ENCODE data around the gene TSSC4.

Gene TSSC4

DNA sequence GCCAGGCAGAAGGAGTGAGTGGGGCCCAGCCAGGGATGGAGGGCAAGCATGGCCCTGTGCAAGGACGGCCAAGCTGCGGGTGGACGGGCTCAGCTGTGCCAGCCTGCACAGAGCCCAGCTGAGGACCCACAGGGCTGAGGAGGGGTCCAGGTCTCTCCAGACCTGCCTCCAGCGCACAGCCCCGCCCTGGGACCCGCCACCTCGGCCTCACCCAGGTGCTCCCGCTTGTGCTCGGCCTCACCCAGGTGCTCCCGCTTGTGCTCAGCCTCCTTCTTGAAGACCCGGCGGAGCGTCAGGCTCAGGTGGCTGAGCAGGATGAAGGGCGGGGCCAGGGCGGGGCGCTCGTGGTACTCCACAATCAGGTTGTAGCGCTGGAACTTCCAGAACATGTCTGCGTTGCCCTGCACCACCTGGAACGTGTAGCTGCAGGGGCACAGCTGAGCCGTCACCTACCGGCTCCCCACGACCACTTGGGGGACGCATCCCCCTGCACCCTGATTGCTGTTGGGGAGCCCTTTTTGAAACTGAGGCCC lies 6.4 kb downstream of the TSSC4 start:
- H3K9ac ChIP-seq (ENCODE audit: low read length), result no peak overlapping the region
- H3K4me1 ChIP-seq (ENCODE audit: insufficient read depth, low read length, severe bottlenecking), result no peaks in the 10 kb centered on the region
- no peak overlapping the region for H3K4me3 ChIP-seq (ENCODE audit: low read depth, low read length, poor library complexity, severe bottlenecking)
- no peaks in the 10 kb centered on the region for H4K20me1 ChIP-seq (ENCODE audit: insufficient read depth, low read length)
- no peak overlapping the region for H2AFZ ChIP-seq (ENCODE audit: low read length)
- no peaks in the 10 kb centered on the region for H3F3A ChIP-seq (ENCODE audit: insufficient read depth, low read length)
- no peaks in the 10 kb centered on the region for H3K9me3 ChIP-seq (ENCODE audit: low read length)
- no peak overlapping the region for H3K4me2 ChIP-seq (ENCODE audit: low read length)
- no peak overlapping the region for H3K27ac ChIP-seq (ENCODE audit: low read depth, low read length, poor library complexity, severe bottlenecking)
- H3K9me2 ChIP-seq (ENCODE audit: low read depth, low read length), result no peaks in the 10 kb centered on the region
- no peak for TF ChIP-seq EZH2 (IDR thresholded peaks at IDR 0.05; ENCODE audit: borderline replicate concordance, low read length)
- H3K27me3 ChIP-seq (ENCODE audit: insufficient read depth, low read length), result peaks cover under 1% of the 10 kb centered on the region; the same call in 1 of the 2 replicates
- H3K36me3 ChIP-seq (ENCODE audit: insufficient read depth, low read length), result peaks cover 15% of the 10 kb centered on the region
- H3K79me2 ChIP-seq (ENCODE audit: insufficient read depth, low read length), result no peaks in the 10 kb centered on the region

DNA sequence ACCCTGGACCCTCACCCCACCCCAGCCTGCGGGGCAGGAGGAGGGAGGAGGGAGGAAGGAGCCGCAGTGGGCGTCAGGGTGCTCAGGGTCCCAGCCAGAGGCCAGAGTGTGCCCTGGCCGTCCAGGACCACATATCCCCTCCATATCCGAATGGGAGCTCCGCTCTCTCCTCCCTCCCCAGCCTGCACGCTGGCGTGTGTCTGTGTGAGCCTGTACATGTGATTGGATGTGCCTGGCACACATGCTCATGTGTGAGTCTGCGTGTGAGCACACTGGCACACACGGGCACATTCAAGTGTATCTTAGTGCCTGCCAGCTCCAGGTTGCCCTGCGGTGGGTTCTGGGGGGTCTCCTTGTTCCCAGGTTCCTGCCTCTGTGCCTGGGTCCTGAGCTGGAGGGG lies 8.1 kb downstream of the TSSC4 start:
- H3F3A ChIP-seq (ENCODE audit: insufficient read depth, low read length), result no peaks in the 10 kb centered on the region
- H3K79me2 ChIP-seq (ENCODE audit: insufficient read depth, low read length), result no peaks in the 10 kb centered on the region
- peaks cover 4% of the 10 kb centered on the region; the same call in 1 of the 2 replicates for H3K27me3 ChIP-seq (ENCODE audit: insufficient read depth, low read length)
- H3K9ac ChIP-seq (ENCODE audit: low read length), result no peak overlapping the region
- H4K20me1 ChIP-seq (ENCODE audit: insufficient read depth, low read length), result no peaks in the 10 kb centered on the region
- H3K4me2 ChIP-seq (ENCODE audit: low read length), result no peak overlapping the region
- H3K9me3 ChIP-seq (ENCODE audit: low read length), result no peaks in the 10 kb centered on the region
- H3K36me3 ChIP-seq (ENCODE audit: insufficient read depth, low read length), result no peaks in the 10 kb centered on the region
- no peaks in the 10 kb centered on the region for H3K4me1 ChIP-seq (ENCODE audit: insufficient read depth, low read length, severe bottlenecking)
- TF ChIP-seq EZH2 (IDR thresholded peaks at IDR 0.05; ENCODE audit: borderline replicate concordance, low read length) (no peak), CTCF (IDR thresholded peaks at IDR 0.05; ENCODE audit: low read length) (no peak)
- H3K27ac ChIP-seq (ENCODE audit: low read depth, low read length, poor library complexity, severe bottlenecking), result no peak overlapping the region
- H3K9me2 ChIP-seq (ENCODE audit: low read depth, low read length), result no peaks in the 10 kb centered on the region
- no peak overlapping the region for H3K4me3 ChIP-seq (ENCODE audit: low read depth, low read length, poor library complexity, severe bottlenecking)
- H2AFZ ChIP-seq (ENCODE audit: low read length), result no peak overlapping the region

GRCh38 chr11:2409126-2409525 lies 8.6 kb downstream of the TSSC4 start:
- no peaks in the 10 kb centered on the region for H3K79me2 ChIP-seq (ENCODE audit: insufficient read depth, low read length)
- H2AFZ ChIP-seq (ENCODE audit: low read length), result no peak overlapping the region
- H3K9ac ChIP-seq (ENCODE audit: low read length), result no peak overlapping the region

More at GRCh38 chr11:2409126-2409525, 8.6 kb downstream of the TSSC4 start:
- Histone ChIP-seq H3F3A (ENCODE audit: insufficient read depth, low read length) (no peaks in the 10 kb centered on the region), H3K27ac (ENCODE audit: low read depth, low read length, poor library complexity, severe bottlenecking) (no peak overlapping the region), H3K9me2 (ENCODE audit: low read depth, low read length) (no peaks in the 10 kb centered on the region), H3K4me3 (ENCODE audit: low read depth, low read length, poor library complexity, severe bottlenecking) (no peak overlapping the region), H3K36me3 (ENCODE audit: insufficient read depth, low read length) (no peaks in the 10 kb centered on the region), H4K20me1 (ENCODE audit: insufficient read depth, low read length) (no peaks in the 10 kb centered on the region), H3K9me3 (ENCODE audit: low read length) (no peaks in the 10 kb centered on the region), H3K4me1 (ENCODE audit: insufficient read depth, low read length, severe bottlenecking) (no peaks in the 10 kb centered on the region), H3K27me3 (ENCODE audit: insufficient read depth, low read length) (peaks cover 4% of the 10 kb centered on the region; the same call in 1 of the 2 replicates), H3K4me2 (ENCODE audit: low read length) (no peak overlapping the region)
- no peak for TF ChIP-seq CTCF (IDR thresholded peaks at IDR 0.05; ENCODE audit: low read length)
- no peak for TF ChIP-seq EZH2 (IDR thresholded peaks at IDR 0.05; ENCODE audit: borderline replicate concordance, low read length)
